Adrenal gland (tissue), 12 donors: ENCODE results near the gene CTDSP1. TPM values are rescaled to one million over a fixed set of nuclear protein-coding genes. Genes with fewer than 3 reads are reported as not detected.

Experiments used
- DNase-seq, 7 donors: peaks; one replicate each; pipeline ENCODE4 v3.0.0-alpha.2; 2019 to 2020
- H3K27ac ChIP-seq, 5 donors: fragments of 200-600 bp; sonication (generic) in 4 of 5; 1 replicate in 3 of 5; 2 replicates in 2 of 5; pipeline versions ENCODE4 v1.5.1 to v1.8.0; 2016 to 2020; ENCODE audit warnings: mild to moderate bottlenecking in 1 of 5
- H3K27me3 ChIP-seq: fragments of 200-600 bp; 2 replicates; pipeline ENCODE4 v1.8.0; 2021
- H3K36me3 ChIP-seq, 2 donors: fragments of 200-600 bp; replicated peaks in 1 of 2; 1 replicate in 1 of 2; 2 replicates in 1 of 2; pipeline versions ENCODE4 v1.5.1 to v1.8.0; 2018 to 2022
- H3K4me1 ChIP-seq, 2 donors: fragments of 200-600 bp; replicated peaks in 1 of 2; 1 replicate in 1 of 2; 2 replicates in 1 of 2; pipeline versions ENCODE4 v1.5.1 to v1.8.0; 2018 to 2021
- H3K4me3 ChIP-seq, 4 donors: fragments of 200-600 bp; sonication (generic) in 3 of 4; one replicate each; pipeline ENCODE4 v1.5.1; 2016 to 2018
- H3K9me3 ChIP-seq, 3 donors: fragments of 200-600 bp; sonication (generic) in 1 of 3; replicated peaks in 1 of 3; 1 replicate in 2 of 3; 2 replicates in 1 of 3; pipeline versions ENCODE4 v1.5.1 to v1.8.0; 2016 to 2021
- POLR2A ChIP-seq, 2 donors: fragments of 450-650 bp; IDR thresholded peaks; one replicate each; pipeline ENCODE4 v1.6.1; 2017; ENCODE audit warnings: antibody characterized with exemption in 2 of 2, mild to moderate bottlenecking in 2 of 2, moderate library complexity in 1 of 2
- WGBS, 4 donors: extraction: QIAGEN DNeasy Blood & Tissue Kit in 2 of 4; methylation state at CpG; one replicate each; pipeline versions ENCODE4 v1.1.5 to v1.1.7; 2013 to 2017; 5-methylcytosine and 5-hydroxymethylcytosine counted together
- intact Hi-C, 2 donors: fragments of 100-400 bp; cut with DNase I; formaldehyde crosslinking; loops; one replicate each; pipeline versions ENCODE4 v1.14.1 to v1.15.0; 2022 to 2023
- polyA plus RNA-seq, 3 donors: library from polyadenylated mRNA; stranded (reverse); fragments of 200-250 nt in 2 of 3; fragments of 350-450 nt in 1 of 3; fragmentation: Illumina TruSeq in 1 of 3; extraction: RNeasy Lipid Tissue Mini Kit (QIAGEN cat#74804) in 1 of 3; gene quantifications; one replicate each; pipeline ENCODE4 v1.2.3, GENCODE V29; 2013 to 2014
- total RNA-seq, 9 donors: library from RNA; depleted of rRNA in 4 of 9; stranded (reverse); fragments of >200 nt in 4 of 9; fragments of 120-200 nt in 1 of 9; fragmentation: NEBNext Ultra II Directional in 1 of 9; extraction: Animal tissue kit (Norgen Biotek cat#: 25700) in 1 of 9; gene quantifications; one replicate each; pipeline versions ENCODE4 v1.1.0 to v1.2.4, GENCODE V29; 2013 to 2023
- TF ChIP-seq, protein P1 (sequence below), 6 experiments: fragments of 450-650 bp in 4 of 6; fragments of 200-600 bp in 2 of 6; sonication (generic) in 1 of 6; IDR thresholded peaks; 1 replicate in 5 of 6; 2 replicates in 1 of 6; pipeline versions ENCODE4 v1.5.1 to v1.8.0; 2016 to 2021; ENCODE audit warnings: antibody characterized with exemption in 6 of 6, mild to moderate bottlenecking in 2 of 6, moderate library complexity in 1 of 6
- donor health status: healthy with polysubstance abuse.
- donor health status: Bipolar disorder and iron deficiency.
- donor health status: DM: yes; HTN: yes; CAD: no.
- donor health status: DM: no; HTN: no; CAD: no.
- donor health status: DM: no; HTN: no; CAD: no.
- donor health status: DM: yes; HTN: yes; CAD: no.

The CTDSP1 gene
- total and polyA plus RNA-seq, 12 donors: 34.0 to 161 (median 109) TPM

DNA sequence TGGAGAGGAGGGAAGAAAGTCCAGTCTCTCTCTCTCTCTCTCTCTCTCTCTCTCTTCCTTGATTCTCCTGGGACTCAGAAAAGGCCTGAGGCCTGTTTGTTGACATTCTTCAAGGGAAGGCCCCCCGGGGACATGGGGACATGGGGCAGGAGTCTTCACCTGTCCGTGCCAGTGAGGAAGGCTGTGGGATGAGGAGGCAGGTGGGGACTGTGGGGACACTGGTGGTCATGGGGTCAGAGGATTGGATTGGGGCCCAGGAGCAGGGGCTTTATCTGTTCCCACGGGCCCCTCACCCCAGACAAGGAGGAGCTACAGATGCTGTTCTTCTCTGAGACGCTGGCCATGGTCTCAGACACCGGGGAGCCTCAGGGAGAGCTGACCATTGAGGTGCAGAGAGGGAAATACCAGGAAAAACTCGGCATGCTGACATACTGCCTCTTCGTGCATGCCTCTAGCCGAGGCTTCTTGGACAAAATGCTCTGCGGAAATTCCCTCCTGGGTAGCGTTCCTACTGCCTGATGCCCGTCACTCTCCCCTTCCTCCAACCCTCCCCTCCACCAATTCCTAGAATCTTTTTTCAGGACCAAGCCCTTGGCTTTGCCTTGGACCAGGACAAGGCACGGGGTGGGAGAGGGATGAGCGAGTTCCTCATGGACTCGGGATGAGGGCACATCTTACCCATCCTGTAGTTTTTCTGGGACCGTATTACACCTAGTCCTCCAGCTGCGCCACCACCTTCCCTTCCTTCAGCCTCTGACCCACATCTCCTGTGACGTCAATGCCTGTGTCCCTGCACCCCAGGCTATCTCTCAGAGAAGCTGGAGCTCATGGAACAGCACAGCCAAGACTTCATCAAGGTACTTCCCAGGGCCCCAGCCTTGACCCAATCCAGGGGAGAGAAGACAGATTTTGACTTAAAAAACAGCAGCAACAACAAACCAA is 42.2 kb upstream of the CTDSP1 start:
- Histone ChIP-seq H3K4me1 (peaks cover 0 to 6% of the 10 kb centered on the region in 2 donors), H3K36me3 (no peaks in the 10 kb centered on the region), H3K27ac (no peak overlapping the region), H3K4me3 (no peak overlapping the region), H3K27me3 (no peaks in the 10 kb centered on the region), H3K9me3 (no peaks in the 10 kb centered on the region)
- TF ChIP-seq POLR2A (IDR thresholded peaks at IDR 0.05): no peak
- TF ChIP-seq, protein P1, sequence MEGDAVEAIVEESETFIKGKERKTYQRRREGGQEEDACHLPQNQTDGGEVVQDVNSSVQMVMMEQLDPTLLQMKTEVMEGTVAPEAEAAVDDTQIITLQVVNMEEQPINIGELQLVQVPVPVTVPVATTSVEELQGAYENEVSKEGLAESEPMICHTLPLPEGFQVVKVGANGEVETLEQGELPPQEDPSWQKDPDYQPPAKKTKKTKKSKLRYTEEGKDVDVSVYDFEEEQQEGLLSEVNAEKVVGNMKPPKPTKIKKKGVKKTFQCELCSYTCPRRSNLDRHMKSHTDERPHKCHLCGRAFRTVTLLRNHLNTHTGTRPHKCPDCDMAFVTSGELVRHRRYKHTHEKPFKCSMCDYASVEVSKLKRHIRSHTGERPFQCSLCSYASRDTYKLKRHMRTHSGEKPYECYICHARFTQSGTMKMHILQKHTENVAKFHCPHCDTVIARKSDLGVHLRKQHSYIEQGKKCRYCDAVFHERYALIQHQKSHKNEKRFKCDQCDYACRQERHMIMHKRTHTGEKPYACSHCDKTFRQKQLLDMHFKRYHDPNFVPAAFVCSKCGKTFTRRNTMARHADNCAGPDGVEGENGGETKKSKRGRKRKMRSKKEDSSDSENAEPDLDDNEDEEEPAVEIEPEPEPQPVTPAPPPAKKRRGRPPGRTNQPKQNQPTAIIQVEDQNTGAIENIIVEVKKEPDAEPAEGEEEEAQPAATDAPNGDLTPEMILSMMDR (IDR thresholded peaks at IDR 0.05): no peak
- peak in 2 of 7 donors; percentile 55 to 69 for DNase-seq
- WGBS, 4 donors: 63 to 78% (median 70%) methylated on average over 13 to 17 of the region's 17 CpGs
- intact Hi-C loops: loop anchor here (5.0 to 10.0 kb wide), 2 partner anchors 53 to 55 kb away; no protein-coding TSS in a partner anchor

DNA sequence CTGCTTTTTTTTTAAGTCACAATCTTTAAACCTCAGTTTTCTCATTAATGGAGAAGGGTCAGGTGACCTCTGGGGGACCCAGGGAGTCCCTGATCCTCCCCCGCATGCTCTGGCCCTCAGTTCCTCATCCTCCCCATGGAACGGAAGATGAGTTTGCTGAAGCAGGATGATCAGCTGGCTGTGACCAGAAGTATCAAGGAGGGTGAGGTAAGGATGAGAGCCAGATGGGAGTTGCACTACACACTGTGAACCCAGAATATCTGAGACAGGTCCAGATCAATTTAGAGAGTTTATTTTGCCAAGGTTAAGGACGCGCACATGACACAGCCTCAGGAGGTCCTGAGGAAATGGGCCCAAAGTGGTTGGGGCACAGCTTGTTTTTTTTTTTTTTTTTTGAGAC is 39.2 kb upstream of the CTDSP1 start:
- intact Hi-C loops: no loop called here
- Histone ChIP-seq H3K27ac (peak overlapping the region in 1 of 5 donors; percentile 26), H3K4me3 (no peak overlapping the region), H3K9me3 (no peaks in the 10 kb centered on the region), H3K27me3 (no peaks in the 10 kb centered on the region), H3K36me3 (no peaks in the 10 kb centered on the region), H3K4me1 (peaks cover 0 to 6% of the 10 kb centered on the region in 2 donors)
- peak in 3 of 7 donors; percentile 38 to 55 (median 52) for DNase-seq
- TF ChIP-seq, protein P1 (IDR thresholded peaks at IDR 0.05): no peak
- no peak for TF ChIP-seq POLR2A (IDR thresholded peaks at IDR 0.05)
- WGBS, 4 donors: 80 to 89% (median 85%) methylated on average over 3 to 4 of the region's 4 CpGs

DNA sequence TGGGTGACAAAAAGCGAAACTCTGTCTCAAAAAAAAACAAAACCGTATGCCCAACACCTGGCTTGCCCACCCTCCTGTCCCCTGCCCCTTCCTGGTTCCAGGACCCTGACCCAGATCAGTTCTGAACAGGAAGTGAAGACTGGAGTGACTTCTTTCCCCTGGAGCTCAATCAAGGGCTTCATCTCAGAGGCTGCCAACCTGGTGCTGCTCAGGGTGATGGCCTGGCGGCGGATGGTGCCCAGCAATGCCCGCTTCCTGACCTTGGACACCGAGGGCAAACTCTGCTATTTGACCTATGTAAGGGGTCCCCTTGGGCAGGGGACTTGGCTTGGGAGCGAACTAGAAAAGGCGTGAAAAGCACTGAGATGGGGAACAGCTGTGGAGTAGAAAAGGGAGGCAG is 37.1 kb upstream of the CTDSP1 start:
- Histone ChIP-seq H3K4me1 (no peaks in the 10 kb centered on the region), H3K27me3 (no peaks in the 10 kb centered on the region), H3K27ac (no peak overlapping the region), H3K9me3 (no peaks in the 10 kb centered on the region), H3K36me3 (no peaks in the 10 kb centered on the region), H3K4me3 (no peak overlapping the region)
- DNase-seq: no peak
- 76 to 89% (median 85%) methylated on average over 8 of the region's 8 CpGs for WGBS, 4 donors
- TF ChIP-seq, protein P1 (IDR thresholded peaks at IDR 0.05): no peak
- TF ChIP-seq POLR2A (IDR thresholded peaks at IDR 0.05): no peak
- intact Hi-C loops: no loop called here

DNA sequence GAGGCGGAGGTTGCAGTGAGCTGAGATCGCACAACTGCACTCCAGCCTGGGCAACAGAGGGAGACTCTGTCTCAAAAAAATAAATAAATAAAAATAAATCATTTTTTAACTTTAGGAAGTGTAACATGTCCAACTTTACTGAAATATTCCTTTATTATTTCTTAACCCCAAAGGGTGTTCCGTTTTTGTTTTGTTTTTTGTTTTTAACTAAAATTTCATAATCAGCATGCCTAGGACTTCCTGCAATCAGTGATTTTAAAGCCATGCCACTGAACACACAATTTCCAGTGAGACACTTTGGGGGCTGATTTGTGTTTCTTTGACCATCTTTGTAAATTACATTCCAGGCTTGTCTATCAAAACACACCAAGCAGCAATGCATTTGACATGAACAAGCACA is 35.9 kb upstream of the CTDSP1 start:
- Histone ChIP-seq H3K4me1 (peaks cover 0 to 9% of the 10 kb centered on the region in 2 donors), H3K36me3 (no peaks in the 10 kb centered on the region), H3K4me3 (no peak overlapping the region), H3K9me3 (no peaks in the 10 kb centered on the region), H3K27me3 (no peaks in the 10 kb centered on the region), H3K27ac (no peak overlapping the region)
- 72 to 80% (median 75%) methylated on average over 3 of the region's 3 CpGs for WGBS, 4 donors
- no peak for DNase-seq
- TF ChIP-seq POLR2A (IDR thresholded peaks at IDR 0.05): no peak
- TF ChIP-seq, protein P1 (IDR thresholded peaks at IDR 0.05): no peak
- intact Hi-C loops: no loop called here
